GM18873 (cell line): ENCODE measurements around the gene HNRNPUL1.
"Not testable (repeated sequence)": the region's sequence is repeated elsewhere in the genome, so short reads cannot be mapped to it uniquely, and the experiment has no call there.

Experiments
- ATAC-seq: cut with Tn5 transposase; IDR thresholded peaks from one replicate; pipeline ENCODE4 v1.9.1; 2021; ENCODE audit warnings: mild to moderate bottlenecking, moderate library complexity, moderate number of reproducible peaks; ENCODE audit not compliant: unreplicated experiment, low FRiP score

HNRNPUL1 gene

DNA sequence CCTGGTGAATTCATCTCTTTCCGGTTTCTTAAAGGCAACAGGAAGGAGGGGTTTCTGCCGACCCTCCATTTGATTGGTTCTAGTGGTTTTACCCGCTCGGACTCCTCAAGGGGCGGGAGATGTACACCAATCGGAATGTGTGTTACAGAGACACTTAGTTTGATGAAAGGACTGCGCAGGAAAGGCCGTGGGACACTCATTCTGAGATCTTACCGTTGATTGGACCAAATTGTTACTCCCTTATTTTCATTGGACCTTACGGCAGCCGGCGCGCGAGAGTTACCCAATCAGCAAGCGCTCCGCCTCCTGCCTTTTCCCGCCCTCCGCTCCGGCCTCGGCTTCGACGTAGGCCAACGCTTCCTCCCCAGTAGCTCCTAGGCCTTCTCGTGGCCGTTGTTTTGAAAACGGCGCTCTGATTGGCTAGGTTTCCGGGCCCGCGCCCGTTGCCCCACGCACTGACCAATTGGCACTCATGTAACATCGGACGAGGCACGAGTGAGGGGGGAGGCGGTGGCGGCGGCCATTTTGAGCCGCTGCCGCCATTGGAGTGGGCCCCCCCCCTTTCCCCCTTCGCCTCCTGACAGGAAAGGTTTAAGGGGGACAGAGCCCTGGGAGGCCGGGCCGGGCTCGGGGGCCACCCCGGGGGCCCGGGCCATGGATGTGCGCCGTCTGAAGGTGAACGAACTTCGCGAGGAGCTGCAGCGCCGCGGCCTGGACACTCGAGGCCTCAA is at the start of gene HNRNPUL1:
Gene HNRNPUL1, plus strand, starts transcription at position 523 of the 731 bp plus-strand sequence. Its CDS starts 132 bp downstream, at position 655.
- ATAC-seq = peak; percentile 83

DNA sequence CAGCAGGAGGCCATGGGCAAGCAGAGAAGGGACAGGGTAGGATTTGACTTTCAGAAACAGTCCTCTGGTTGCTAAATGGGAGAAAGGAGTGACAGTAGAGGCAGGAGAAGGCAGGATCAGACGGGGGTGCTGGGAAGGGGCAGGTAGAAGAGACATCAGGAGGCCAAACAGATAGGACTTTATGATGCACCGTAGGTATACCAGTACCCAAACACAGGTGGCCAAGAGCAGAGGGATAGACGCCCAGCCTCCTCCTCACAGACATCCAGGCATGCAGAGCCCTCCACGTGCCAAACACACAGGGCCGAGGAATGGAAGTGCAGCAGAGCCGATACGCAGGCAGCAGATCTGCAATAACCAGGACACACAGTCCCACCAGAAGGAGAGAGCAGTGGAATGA is 46.4 kb upstream of the HNRNPUL1 start:
- no peak for ATAC-seq

DNA sequence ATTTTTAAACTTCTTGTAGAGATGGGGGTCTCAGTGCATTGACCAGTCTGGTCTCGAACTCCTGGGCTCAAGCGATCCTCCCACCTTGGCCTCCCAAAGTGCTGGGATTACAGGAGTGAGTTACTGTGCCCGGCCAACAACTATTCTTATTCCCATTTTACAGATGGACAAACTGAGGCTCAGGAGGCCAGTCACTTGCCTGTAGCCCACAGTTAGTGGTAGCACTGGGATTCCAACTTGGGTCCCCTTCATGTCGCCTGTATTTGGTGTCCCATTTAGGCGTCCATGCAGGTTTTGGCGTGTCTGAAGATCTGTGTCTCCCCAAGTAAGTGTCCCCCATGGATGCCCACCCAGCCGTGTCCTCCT is 45.9 kb upstream of the HNRNPUL1 start:
- ATAC-seq = no peak

DNA sequence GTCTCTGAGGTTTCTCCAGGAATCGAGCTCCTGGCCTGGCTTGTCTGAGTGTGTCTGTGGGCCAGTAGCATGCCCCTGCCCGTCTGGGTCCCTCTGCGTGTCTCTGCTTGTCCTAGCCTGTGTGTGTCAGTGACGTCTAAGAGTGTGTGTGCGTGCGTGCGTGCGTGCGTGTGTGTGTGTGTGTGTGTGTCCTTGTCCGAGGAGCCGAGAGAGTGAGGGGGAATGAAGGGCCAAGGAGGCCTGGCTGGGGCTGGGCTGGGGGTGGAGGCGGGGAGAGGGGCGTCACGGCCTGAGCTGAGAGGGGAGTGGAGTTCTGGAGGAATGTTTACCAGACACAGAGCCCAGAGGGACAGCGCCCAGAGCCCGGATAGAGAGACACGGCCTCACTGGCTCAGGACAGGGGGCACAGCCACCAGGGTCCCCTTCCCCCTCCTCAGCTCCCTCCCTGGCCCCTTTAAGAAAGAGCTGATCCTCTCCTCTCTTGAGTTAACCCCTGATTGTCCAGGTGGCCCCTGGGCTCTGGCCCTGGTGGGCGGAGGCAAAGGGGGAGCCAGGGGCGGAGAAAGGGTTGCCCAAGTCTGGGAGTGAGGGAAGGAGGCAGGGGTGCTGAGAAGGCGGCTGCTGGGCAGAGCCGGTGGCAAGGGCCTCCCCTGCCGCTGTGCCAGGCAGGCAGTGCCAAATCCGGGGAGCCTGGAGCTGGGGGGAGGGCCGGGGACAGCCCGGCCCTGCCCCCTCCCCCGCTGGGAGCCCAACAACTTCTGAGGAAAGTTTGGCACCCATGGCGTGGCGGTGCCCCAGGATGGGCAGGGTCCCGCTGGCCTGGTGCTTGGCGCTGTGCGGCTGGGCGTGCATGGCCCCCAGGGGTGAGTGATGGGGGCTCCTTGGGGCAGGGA is 45.3 kb upstream of the HNRNPUL1 start, which contains the start of gene AXL:
Gene AXL, plus strand, starts transcription at position 609 of the 893 bp plus-strand sequence. Its CDS starts 170 bp downstream, at position 779.
- no peak for ATAC-seq

DNA sequence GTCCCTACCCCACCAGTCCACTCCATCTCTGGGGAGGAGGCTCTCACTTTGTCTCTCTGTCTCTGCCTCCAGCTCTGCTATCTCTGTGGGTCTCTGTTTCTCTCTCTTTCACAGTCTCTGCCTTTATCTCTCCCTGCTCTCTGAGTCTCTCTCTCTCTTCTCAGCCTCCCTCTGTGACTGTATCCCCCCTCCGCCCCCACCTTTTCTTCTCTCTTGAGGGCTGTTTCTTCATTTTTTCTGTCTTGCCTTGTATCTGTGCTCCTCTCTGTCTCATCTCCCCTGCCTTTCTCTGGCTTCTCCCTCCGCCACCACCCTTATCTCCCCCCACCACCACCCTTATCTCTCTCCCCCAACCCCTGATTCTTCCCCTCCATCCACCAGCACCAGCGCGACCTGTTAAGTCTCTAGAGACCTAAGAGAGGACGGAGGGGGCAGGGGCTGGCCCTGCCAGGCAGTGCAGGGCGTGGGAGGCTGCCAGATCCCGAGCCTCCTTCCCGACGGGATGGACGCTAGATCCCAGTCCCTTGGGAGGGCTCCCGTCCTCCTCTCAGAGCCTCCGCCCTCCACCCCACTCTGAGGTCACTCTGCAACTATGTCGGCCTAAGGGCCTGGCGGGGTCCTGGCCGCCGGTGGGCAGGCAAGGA is 44.1 kb upstream of the HNRNPUL1 start:
- no peak for ATAC-seq

DNA sequence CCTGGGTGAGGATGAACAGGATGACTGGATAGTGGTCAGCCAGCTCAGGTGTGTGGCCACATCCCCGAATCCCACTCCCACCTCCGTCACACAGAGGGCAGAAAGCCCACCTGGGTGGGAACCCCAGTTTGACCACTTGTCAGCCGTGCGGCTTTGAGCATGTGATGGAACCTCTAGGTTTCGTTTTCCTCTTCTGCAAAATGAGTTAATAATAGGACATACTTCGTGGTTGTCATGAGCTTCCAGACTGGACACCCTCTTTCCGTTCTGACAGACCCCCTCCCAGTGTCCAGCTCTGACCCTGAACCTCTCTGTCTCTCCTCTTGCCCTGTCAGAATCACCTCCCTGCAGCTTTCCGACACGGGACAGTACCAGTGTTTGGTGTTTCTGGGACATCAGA is 43.4 kb upstream of the HNRNPUL1 start:
- ATAC-seq = no peak

DNA sequence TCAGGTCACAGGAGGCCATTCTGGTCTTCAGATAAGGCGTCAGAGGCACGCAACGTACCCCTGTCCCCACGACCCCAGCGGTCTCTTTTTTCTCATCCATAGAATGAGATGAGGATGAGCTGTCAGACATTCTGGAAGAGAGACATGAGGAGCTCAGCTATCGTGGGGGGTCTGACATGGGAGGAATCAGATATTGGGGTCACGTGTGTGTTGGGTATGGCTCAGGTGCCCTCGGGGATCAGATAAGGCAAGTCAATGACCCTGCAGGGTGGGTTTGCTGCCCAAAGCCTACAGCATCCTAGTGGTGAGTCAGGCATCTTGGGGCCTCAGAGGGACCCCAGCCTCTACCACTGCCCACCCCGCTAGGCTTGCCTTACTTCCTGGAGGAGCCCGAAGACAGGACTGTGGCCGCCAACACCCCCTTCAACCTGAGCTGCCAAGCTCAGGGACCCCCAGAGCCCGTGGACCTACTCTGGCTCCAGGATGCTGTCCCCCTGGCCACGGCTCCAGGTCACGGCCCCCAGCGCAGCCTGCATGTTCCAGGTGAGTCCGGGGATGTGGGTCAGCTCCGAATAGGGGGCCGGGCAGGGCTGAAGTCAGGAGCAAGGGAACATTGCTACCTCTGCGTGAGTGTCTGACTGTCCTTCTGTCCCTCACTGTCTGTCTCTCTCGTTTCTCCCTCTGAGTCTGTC is 42.5 kb upstream of the HNRNPUL1 start:
- no peak for ATAC-seq

DNA sequence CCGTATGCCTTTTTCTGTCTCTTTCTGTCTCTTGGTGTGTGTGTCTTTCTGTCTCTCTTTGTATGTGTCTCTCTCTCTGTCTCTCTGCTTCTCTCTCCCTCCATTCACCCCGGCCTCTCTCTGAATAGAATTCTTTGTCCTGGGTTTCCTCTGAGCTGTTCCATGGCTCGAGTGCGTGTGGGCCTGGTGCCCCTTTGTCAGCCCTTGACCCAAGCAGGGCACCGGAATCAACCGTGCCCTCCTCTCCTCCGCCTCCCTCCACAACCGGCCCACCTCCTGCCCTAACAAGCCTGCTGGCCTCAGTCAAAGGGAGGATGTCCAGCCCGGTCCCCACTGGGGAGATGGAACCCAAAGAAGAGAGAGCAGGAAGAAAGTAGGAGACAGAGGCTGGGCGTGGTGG is 41.9 kb upstream of the HNRNPUL1 start:
- no peak for ATAC-seq

DNA sequence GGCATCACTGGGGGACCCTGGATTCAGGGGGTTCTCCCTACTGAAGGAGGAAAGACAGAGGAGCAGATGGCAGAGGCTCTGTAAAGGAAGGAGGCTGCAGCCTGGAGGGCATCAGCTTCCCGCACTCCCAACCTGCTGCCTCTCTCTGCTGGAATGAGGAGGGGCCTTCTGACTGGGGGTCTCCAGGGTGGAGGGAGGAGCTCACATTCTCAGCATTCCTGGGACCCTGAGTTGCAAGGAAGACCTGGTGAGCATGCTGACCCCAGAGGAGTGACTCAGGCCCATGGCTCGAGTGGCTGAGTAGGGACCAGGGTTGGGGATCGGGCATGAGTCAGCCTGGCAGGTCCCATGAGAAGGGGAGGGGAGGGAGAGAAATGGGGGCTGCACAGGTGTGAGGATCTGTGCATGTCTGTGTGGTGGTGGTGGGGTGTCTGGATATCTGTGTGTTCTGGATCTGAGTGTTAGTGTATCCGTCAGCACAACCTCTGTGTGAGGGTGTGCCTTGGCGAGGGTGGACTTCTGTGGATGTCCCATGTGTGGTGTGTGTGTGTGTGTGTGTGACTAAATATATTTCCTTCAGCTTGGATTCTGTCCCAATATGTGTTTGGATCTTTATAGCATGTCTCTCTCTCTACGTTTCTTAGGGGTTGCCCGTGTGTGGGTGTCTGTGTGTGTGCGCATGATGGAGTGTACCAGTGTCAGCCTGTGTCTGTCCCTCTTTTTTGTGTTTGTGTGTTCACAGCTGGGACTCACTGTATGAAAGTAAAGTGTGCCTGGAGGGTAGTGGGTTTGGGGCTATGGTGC is 40.5 kb upstream of the HNRNPUL1 start:
- no peak for ATAC-seq

DNA sequence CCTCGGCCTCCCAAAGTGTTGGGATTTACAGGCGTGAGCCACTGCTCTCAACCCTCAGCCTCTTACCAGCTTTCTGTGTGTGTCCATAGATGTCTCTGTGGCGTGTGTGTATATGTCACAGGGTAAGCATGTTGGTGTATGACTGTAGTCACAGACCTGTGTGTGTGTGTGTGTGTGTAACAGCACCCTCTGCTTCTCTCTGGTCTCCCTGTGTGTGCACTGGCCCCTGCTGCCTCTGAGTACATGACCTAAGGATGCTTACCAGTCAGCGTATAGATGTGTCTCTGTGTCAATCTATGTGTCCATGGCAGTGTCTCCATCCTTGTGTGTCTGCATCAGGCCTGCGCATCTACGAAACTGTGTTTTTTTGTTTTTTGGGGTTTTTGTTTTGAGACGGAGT is 39.5 kb upstream of the HNRNPUL1 start:
- ATAC-seq = no peak

DNA sequence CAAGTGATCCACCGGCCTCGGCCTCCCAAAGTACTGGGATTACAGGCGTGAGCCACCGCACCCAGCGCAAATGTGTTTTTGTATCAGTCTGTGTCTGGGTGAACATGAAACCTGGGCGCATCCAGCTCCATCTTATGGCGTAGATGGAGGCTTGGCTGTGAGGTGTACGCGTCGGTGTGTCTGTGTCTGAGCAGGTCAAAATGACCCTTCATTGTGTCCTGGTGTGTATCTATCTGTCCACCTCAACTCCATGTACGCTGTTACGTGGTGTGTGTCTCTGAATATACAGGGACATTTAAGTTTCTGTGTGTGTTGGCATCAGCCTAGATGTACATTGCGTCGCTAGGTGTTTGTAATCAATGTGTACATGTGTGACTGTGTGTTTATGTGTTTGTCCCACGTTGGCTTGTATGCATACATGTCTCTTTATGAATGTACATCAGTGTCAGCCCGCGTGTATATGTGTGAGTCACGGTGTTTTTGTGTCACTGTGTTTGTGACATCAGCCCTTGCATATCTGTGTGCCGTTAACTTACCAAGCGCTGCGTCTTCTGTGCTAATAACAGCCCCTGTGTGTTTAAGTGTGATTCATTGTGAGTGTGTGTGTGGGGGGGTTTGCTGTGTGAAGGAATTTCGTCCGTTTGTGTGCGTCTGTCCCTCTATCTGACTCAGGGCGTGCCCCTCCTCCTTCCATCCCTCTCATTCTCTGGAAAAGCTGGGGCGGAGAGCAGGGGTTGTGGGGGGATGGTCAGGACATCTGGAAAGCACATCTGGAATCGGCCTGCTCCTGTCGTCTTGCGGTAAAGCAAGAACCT is 38.7 kb upstream of the HNRNPUL1 start:
- ATAC-seq = no peak

DNA sequence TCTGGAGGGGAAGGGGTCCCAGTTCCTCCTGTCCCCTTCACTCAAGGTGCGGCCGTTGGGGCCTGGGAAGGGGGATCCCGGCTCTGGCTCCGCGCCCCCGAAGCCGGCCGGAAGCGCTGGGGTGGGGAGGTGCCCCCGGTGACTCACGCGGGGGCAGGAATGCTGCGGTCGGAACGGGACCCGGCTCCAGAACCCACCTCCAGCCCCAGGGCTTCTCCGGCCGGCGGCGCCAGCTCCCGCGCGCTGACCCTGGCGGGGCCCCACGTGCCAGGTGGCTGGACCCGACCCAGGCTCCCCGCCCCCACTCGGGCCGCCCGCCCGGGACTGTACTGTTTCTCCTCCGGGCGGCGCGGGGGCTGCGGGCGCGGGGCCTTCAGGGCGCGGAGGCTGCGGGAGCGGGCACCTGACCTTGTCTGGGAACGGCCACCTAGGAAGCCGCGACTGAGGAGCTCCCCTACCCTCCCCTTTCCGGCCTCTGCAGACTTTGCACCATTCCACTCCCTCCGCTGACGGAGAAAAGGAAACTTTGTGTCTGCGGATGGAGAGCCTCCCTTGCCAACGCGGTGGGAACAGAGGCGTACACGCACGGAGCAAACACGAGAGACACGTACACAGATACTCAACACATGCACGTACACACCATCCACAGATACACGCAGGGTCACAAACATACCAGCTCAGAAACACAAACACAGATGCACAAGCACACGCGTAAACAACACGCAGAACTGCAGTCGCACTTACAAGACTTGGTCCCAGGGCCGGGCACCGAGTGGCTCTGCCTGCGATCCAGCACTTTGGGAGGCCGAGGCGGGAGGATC is 37.9 kb upstream of the HNRNPUL1 start:
- no peak for ATAC-seq

DNA sequence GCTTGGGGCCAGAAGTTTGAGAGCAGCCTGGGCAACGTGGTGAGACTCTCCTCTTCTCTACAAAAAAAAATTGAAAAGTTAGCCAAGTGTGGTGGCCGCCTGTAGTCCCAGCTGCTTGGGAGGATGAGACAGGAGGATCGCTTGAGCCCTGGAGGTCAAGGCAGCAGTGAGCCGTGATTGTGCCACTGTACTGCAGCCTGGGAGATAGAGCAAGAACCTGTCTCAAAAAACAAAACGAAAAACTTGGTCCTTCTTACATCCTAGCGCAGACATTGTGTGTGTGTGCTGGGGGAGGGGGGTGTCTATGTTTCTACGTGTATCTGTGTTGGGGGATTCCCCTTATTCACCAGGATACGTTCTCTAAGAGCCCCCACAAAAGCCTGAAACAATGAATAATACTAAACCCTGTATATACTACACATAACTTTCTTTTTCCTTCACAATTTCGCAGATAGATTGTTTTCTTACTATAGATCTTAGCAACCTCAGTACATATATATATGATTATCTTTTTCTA is 37.2 kb upstream of the HNRNPUL1 start:
- ATAC-seq = no peak

DNA sequence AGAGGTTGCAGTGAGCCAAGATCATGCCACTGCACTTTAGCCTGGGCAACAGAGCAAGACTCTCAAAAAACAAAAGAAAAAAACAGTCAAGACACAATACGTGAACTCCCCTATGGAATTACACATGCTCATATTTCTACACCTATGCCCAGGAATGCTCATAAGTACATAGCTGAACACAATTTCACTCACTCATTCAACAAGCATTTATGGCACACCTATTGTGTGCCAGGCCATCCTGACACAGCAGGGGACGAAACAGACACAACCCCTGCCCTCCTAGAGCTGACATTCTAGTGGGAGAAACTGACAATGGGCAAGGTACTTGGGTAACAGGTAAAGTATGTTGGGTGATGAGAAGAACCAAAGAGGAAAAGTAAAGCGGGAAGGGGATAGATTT is 35.7 kb upstream of the HNRNPUL1 start:
- no peak for ATAC-seq

DNA sequence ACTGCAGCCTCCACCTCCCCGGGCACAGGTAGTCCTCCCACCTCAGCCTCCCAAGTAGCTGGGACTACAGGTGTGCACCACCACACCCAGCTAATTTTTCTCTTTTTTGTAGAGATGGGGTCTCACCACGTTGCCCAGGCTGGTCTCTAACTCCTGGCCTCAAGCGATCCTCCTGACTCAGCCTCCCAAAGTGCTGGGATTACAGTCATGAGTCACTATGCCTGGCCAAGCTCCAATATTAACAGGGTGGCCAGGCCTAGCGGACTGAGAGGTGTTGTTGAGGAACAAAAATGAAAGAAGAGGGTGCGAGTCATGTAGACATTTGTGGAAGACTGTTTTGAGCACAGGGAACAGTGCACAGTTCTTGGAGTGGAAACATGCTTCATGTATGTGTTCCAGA is 34.8 kb upstream of the HNRNPUL1 start:
- not testable (repeated sequence) for ATAC-seq

DNA sequence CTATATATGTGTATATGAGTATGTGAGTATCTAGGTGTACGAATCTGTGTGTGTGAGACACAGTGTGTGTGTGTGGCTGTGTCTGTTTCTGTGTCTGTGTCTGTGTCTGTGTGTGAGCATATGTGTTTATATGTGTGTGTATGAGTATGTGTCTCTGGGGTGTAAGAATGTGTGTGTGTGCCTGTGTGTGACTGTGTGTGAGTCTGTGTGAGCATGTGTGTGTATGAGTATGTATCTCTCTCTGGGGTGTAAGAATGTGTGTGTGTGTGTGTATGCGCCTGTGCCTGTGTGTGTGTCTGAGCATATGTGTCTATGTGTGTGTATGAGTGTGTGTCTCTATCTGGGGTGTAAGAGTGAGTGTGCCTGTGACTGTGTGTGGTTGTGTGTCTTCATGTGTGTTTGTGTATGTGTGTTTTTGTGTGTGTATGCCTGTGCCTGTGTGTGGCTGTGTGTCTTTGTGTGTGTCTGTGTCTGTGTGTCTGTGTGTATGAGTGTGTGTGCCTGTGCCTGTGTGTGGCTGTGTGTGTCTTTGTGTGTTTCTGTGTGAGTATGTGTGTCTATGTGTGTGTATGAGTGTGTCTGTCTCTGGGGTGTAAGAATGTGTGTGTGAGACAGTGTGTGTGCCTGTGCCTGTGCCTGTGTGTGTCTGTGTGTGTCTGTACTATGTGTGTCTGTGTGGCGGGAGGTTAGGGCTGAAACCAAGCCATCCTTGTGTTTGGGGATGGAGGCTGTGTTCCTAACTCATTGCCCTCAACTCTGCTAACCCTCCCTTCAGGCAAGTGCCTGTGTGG is 33.9 kb upstream of the HNRNPUL1 start:
- ATAC-seq = no peak

DNA sequence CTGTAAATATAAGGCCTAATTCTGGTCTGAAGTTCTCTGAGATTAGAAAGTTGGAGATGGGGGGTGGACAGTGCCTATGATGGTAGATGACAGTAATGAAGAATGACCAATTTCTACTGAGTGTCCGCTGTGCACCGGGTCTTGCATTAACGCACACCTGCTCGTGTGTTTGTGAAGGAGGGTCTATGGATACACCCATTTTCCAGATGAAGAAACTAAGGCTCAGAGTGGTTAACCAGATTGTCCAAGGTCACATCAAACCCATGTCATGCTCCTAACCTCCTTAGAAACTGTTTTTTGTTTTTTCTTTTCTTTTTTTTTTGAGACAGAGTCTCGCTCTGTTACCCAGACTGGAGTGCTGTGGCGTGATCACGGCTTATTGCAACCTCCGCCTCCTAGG is 31.5 kb upstream of the HNRNPUL1 start:
- no peak for ATAC-seq
